HCT116 (cell line): ENCODE results near the gene RNF121.

ENCODE experiments used
- CEBPB ChIP-seq: IDR thresholded peaks from 2 replicates; pipeline ENCODE4 v1.6.1; 2012; ENCODE audit warnings: low read depth
- CTCF ChIP-seq, 3 experiments: fragments of 200-600 bp in 1 of 3; sonication (generic) in 1 of 3; IDR thresholded peaks in 2 of 3; conservative IDR thresholded peaks in 1 of 3; 2 replicates each; pipeline ENCODE4 v1.5.1; 2012 to 2017; ENCODE audit warnings: low read depth in 2 of 3, low read length in 2 of 3, antibody characterized with exemption in 1 of 3, borderline replicate concordance in 1 of 3, control low read depth in 1 of 3, mild to moderate bottlenecking in 1 of 3, mixed read lengths in 1 of 3, mixed run types in 1 of 3, moderate library complexity in 1 of 3; ENCODE audit not compliant: insufficient read depth in 1 of 3

DNA sequence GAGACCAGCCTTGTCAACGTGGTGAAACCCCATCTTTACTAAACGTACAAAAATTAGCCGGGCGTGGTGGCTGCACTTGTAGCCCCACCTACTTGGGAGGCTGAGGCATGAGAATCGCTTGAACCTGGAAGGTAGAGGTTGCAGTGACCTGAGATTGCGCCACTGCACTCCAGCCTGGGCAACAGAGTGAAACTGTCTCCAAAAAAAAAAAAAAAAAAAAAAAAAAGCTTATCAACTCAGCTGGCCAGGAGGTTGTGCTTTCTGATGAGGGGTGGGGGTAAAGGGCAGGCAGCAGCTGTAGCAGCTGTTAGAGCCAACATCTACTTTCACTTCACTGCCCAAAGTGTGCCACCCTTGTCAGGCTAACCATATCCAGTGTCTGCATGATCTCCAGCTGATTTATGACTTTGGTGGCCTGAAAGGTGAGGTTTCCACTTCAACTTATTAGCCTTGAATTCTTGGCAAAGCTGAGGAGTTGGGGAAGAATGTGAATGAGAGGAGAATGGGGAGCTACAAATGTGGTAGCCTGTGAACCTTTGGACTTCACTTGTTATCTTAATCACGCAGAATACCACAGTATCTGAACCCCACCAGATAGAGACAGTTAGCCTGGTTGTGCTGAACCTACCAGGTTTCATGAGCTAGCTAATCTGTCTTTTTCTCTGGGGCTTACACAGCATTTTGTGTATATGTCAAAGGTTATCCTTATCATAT, 19.6 kb downstream of the RNF121 start:
- TF ChIP-seq CEBPB: no peak
- TF ChIP-seq CTCF (IDR thresholded peaks at IDR 0.05 in 2 of 3, conservative IDR thresholded peaks at IDR 0.05 in 1 of 3; ENCODE audit: borderline replicate concordance in 1 of 3, insufficient read depth in 1 of 3, low read depth in 2 of 3, low read length in 2 of 3): no peak
